GM21529 (cell line): ENCODE data around the gene KMT2C.

Experiments
- ATAC-seq: cut with Tn5 transposase; IDR thresholded peaks from one replicate; pipeline ENCODE4 v1.9.1; 2021; ENCODE audit not compliant: unreplicated experiment

Gene KMT2C

GRCh38 chr7:152149363-152149762, 286.4 kb downstream of the KMT2C start:
- ATAC-seq, result no peak

DNA sequence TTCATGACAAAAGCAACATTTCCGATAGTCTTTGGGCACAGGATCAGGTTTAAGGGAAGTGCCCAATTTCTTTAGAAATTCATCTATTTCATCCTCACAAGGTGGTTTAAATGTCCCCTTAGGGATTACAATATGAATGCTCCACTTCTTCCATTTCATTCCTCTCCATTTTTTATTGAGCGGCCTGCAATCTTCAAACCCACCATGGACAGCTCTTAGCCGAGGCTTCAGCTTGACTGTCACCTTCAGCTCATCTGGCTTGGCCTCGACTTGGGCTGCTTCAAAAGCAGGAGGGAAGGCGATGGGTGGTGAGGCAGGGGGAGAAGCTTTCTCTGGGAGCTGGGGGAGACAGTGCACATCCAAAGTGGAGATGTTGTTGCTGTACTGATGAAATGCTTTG, 287.1 kb downstream of the KMT2C start:
- no peak for ATAC-seq

GRCh38 chr7:152145853-152146466, 289.8 kb downstream of the KMT2C start:
- ATAC-seq, result no peak

- no peak for ATAC-seq
These were observed 291.1 kb downstream of the KMT2C start for GRCh38 chr7:152144557-152145245.

DNA sequence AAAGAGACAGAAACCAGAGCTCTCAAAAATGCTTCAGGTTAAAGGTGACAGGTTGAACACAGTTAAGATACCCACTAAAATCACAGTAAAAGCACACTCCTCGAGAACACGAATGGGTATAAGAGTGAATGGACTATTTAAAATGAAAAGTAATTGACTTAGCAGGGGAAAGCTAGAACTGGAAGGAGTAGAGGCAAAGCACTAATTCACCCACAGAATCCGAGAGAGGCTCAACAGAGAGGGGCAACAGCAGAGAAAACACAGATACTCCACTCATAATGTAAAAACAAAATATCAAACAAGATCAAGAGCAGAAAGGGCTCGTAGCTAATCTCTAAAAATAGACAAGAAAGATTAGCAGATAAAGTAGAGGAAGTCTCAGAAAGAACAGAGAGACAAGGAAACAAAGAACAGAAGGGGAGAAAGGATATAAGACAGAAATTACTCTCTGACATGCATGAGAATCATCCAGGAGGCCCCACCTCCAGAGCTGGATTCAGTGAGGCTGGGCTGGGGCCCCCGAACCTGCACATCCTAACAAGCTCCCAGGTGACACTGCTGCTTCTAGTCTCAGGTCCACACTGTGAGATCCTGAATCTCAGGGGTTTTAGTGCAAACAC, 292.7 kb downstream of the KMT2C start:
- ATAC-seq, result no peak

GRCh38 chr7:152140560-152140959, 295.2 kb downstream of the KMT2C start:
- ATAC-seq, result no peak

DNA sequence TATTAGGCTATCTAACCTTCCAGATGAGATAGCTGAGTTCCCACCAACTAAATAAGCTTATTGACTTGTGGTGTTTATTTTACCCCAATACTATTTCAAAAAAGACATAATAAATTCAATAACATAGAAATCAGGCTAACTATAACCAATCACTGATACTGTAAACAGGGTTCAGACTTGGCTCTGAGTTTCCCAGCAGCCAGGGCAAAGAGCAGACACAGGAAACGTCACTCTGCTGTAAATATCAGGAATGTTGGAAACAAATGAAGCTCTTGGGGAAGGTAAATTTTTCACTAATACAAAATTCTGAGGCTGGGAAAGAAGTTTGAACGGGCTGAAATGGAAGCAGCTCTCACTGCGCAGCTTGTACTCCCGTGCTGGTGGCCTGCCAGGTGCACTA, 295.7 kb downstream of the KMT2C start:
- ATAC-seq, result no peak

GRCh38 chr7:152137476-152138025, 298.3 kb downstream of the KMT2C start:
- ATAC-seq, result no peak

DNA sequence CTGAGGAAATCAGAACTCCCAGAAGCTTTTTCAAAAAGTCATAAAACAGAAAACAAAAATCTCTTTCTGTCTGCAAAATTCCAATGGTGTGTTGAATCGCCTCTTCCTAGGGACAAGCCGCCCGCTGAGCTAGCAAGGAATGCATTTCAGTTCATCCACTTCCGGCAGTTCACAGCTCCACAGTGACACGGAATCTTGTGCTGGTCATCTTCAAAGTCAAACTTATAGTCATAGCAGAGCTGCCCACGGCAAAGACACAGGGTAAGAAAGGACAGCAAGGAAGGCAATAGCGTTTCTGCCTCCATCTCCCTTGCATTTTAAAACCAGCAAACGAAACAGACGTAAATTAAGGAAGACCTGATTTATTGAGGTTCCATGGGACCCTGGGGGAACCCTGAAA, 299.1 kb downstream of the KMT2C start:
- no peak for ATAC-seq

DNA sequence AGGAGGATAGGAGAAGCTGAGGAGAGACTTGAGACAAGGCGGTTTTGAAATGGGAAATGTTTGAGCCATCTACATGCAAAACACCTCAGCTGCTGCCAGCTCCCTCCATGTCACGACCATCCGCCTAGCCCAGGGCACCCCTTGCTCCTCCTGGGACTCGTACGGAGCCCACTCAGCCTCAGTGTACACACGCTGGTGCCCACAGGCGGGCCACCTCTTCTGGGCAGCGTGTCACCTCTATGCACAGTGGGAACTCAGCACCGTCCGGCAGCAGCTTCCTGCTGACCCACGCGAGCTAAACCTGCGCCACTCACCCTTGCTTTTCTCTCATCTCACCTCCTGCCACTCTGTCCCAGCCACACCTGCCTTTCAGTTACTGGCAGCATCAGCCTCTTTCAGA, 302.0 kb downstream of the KMT2C start:
- no peak for ATAC-seq

DNA sequence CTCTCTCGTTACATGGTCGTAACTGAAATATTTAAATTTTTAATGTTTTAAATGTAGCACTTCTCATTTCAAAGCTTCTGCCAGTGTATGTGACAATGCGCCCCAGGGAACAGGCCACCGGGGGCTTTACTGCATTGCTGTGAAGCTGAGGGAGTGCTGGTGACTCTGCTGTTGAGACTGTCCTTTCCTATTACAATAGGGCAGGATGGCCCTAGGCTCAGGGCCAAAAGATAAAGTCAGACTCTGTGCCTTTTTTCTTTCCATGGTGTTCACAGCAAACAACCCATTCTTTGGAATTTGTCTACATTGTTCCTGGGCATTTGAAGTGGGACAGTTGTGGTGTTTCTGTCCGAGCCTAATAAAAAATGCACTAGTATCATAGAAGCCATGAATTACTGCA, 303.0 kb downstream of the KMT2C start:
- no peak for ATAC-seq

GRCh38 chr7:152131981-152132494, 303.8 kb downstream of the KMT2C start:
- ATAC-seq, result no peak

- no peak for ATAC-seq
These were observed 304.9 kb downstream of the KMT2C start for GRCh38 chr7:152130658-152131590.

GRCh38 chr7:152129682-152130081, 306.1 kb downstream of the KMT2C start:
- no peak for ATAC-seq

GRCh38 chr7:152128741-152129461, 306.9 kb downstream of the KMT2C start:
- no peak for ATAC-seq

DNA sequence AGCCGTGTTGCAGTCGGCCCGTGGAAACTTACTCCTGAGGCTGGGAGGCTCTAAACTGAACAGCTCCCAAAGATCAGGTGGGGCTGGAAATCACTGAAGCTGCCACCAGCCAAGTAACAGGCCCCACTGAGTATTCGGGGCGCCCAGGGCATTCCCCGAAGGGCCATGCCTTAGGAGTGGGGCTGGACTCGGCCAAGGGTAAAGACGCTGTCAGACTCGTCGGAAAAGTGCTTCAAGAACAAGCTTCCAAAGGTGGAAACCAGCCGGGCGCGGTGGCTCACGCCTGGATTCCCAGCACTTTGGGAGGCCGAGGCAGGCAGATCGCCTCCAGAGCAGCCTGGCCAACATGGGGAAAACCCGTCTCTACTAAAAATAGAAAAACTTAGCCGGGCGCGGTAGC, 307.6 kb downstream of the KMT2C start:
- ATAC-seq, result no peak

DNA sequence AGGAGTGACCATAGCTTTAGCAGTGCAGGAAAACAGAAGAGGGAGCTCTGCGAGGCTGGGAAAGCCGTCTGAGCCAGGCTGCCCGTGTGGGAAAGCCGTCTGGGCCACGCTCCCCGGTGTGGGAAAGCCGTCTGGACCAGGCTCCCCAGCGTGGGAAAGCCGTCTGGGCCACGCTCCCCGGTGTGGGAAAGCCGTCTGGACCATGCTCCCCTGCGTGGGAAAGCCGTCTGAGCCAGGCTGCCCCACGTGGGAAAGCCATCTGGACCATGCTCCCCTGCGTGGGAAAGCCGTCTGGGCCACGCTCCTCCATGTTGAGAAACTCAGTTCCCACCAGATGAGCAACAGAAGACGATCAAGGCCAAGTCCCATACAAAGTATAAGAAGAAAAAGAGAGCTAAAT, 308.6 kb downstream of the KMT2C start:
- ATAC-seq, result no peak

- ATAC-seq, result no peak
These were observed 309.1 kb downstream of the KMT2C start for GRCh38 chr7:152126741-152127140.

GRCh38 chr7:152122540-152122939, 313.3 kb downstream of the KMT2C start:
- no peak for ATAC-seq

- ATAC-seq, result no peak
These were observed 314.4 kb downstream of the KMT2C start for GRCh38 chr7:152121432-152121831.
